BJ (cell line): ENCODE data around the gene FNIP1. TPM values are rescaled to one million over a fixed set of nuclear protein-coding genes. Genes with fewer than 3 reads are reported as not detected.

ENCODE experiments used
- CTCF ChIA-PET: fragments of 350-600 bp; formaldehyde crosslinking; extraction: SDS; loops from one replicate; lab custom pipeline; 2021; ENCODE audit warnings: antibody characterized with exemption, inconsistent platforms; lab: Yijun Ruan, JAX
- POLR2A ChIA-PET: fragments of 300-600 bp; sonication (Branson Sonifier 250); formaldehyde crosslinking; extraction: SDS; loops from one replicate; lab custom pipeline; 2021; ENCODE audit warnings: antibody characterized with exemption; lab: Charles Lee
- DNase-seq: peaks from one replicate; pipeline ENCODE4 v3.0.0-alpha.2; 2011; ENCODE audit warnings: low read depth
- H3K27me3 ChIP-seq: 2 replicates; pipeline ENCODE4 v1.6.0; 2011; ENCODE audit warnings: low read length; ENCODE audit not compliant: control insufficient read depth, insufficient read depth
- H3K36me3 ChIP-seq: 2 replicates; pipeline ENCODE4 v1.5.1; 2011; ENCODE audit warnings: low read length; ENCODE audit not compliant: control insufficient read depth, insufficient read depth
- H3K4me3 ChIP-seq: 2 replicates; pipeline ENCODE4 v1.5.1; 2011; ENCODE audit warnings: low read depth, mild to moderate bottlenecking, control low read depth, low read length
- polyA plus RNA-seq: library from polyadenylated mRNA; depleted of rRNA; stranded (reverse); fragments of >200 nt; gene quantifications from 2 replicates; pipeline ENCODE4 v1.2.3, GENCODE V29; 2011
- TF ChIP-seq, protein P1 (sequence below): IDR thresholded peaks from 2 replicates; pipeline ENCODE4 v1.5.1; 2011; ENCODE audit warnings: low read depth, mild to moderate bottlenecking, control low read depth, inconsistent platforms, low read length, moderate library complexity; ENCODE audit not compliant: insufficient read depth

Gene FNIP1
- polyA plus RNA-seq, 1 experiment, result 5.3 TPM

DNA sequence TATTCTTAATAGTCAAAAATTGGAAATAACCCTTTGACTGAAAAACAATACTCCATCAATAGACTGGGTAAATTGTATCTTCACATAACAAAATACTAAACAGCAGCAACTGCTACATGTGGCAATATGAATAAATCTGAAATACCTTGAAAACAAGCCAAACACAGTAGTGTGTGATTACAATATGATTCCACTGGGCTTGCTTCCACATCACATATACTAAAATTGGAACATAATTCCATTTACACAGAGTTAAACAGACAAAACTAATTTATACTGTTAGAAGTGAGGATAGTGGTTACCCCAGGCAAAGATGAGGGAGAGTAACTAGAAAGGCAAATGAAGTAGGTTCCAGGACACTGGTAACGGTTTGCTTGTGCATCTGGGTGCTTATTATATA lies 20.4 kb downstream of the FNIP1 start:
- no peaks in the 10 kb centered on the region for H3K36me3 ChIP-seq
- no peak for DNase-seq
- ChIA-PET POLR2A (no interaction called here), CTCF (interaction anchor here (1.4 kb wide), 1 partner anchor 20 kb away, joined by 3 read pairs; no protein-coding TSS in a partner anchor)
- H3K4me3 ChIP-seq, result no peak overlapping the region
- TF ChIP-seq, protein P1, sequence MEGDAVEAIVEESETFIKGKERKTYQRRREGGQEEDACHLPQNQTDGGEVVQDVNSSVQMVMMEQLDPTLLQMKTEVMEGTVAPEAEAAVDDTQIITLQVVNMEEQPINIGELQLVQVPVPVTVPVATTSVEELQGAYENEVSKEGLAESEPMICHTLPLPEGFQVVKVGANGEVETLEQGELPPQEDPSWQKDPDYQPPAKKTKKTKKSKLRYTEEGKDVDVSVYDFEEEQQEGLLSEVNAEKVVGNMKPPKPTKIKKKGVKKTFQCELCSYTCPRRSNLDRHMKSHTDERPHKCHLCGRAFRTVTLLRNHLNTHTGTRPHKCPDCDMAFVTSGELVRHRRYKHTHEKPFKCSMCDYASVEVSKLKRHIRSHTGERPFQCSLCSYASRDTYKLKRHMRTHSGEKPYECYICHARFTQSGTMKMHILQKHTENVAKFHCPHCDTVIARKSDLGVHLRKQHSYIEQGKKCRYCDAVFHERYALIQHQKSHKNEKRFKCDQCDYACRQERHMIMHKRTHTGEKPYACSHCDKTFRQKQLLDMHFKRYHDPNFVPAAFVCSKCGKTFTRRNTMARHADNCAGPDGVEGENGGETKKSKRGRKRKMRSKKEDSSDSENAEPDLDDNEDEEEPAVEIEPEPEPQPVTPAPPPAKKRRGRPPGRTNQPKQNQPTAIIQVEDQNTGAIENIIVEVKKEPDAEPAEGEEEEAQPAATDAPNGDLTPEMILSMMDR, result no peak
- H3K27me3 ChIP-seq, result no peaks in the 10 kb centered on the region

GRCh38 chr5:131774652-131775367 lies 22.0 kb downstream of the FNIP1 start:
- TF ChIP-seq, protein P1, result no peak
- ChIA-PET CTCF (interaction anchor here (1.1 to 1.4 kb wide), 2 partner anchors 18 to 82 kb away, joined by 3 read pairs; no protein-coding TSS in a partner anchor), POLR2A (no interaction called here)
- DNase-seq, result no peak
- Histone ChIP-seq H3K27me3 (no peaks in the 10 kb centered on the region), H3K36me3 (no peaks in the 10 kb centered on the region), H3K4me3 (no peak overlapping the region)

GRCh38 chr5:131773805-131774204 lies 23.0 kb downstream of the FNIP1 start:
- no peak for DNase-seq
- TF ChIP-seq, protein P1, result no peak
- no peaks in the 10 kb centered on the region for H3K27me3 ChIP-seq
- H3K36me3 ChIP-seq, result no peaks in the 10 kb centered on the region
- H3K4me3 ChIP-seq, result no peak overlapping the region
- CTCF ChIA-PET, result interaction anchor here (1.1 kb wide), 1 partner anchor 83 kb away, joined by 3 read pairs; no protein-coding TSS in a partner anchor
- POLR2A ChIA-PET, result no interaction called here

DNA sequence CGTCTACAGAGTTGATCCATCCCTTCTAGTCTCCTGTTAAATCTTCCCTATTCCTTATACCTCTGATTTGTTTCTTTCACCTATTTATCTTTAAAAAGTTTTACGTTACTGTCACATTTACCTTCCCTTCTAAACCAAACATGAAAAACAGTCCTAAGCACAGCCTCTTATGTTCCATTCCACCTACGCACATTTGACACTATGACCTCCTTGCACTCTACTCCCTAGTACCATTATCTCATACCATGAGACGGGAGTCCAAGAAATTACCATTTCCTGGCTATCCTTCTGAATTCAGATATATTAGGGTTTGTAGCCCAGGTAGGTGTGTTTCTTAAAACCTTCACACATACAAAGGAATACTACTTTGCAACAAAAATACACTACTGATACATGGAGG lies 25.1 kb downstream of the FNIP1 start:
- ChIA-PET CTCF (no interaction called here), POLR2A (no interaction called here)
- no peak for DNase-seq
- TF ChIP-seq, protein P1, result no peak
- Histone ChIP-seq H3K36me3 (no peaks in the 10 kb centered on the region), H3K4me3 (no peak overlapping the region), H3K27me3 (no peaks in the 10 kb centered on the region)

DNA sequence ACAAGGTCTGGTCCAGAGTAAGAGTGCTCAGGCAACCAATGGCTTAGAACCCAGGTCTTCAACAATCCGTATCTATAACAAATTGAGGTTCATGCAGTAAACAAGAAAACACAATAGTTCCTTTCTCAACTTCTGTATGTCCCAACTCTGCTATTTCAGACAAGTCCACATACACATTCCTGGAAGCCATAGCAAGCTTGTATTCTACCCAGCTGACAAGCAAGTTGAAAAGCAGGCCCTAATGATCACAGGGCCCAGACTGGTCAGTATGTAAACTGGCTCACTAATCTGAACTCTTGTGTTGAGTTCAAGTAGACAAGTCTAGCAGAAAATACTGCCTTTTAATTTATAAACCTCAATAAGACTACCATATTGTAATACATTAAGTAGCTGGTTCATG lies 26.9 kb downstream of the FNIP1 start:
- Histone ChIP-seq H3K27me3 (no peaks in the 10 kb centered on the region), H3K36me3 (no peaks in the 10 kb centered on the region), H3K4me3 (no peak overlapping the region)
- TF ChIP-seq, protein P1, result no peak
- DNase-seq, result no peak
- ChIA-PET POLR2A (no interaction called here), CTCF (no interaction called here)
